PC-9 (cell line): Measurements from ENCODE around the gene KLK7. TPM values are rescaled to one million over a fixed set of nuclear protein-coding genes. Genes with fewer than 3 reads are reported as not detected.

Experiments used
- BruUV-seq: library from RNA; stranded (reverse); fragments of 400-500 nt; replicated peaks from 2 replicates; lab custom pipeline; 2021; lab: Mats Ljungman, UMichigan
- CTCF ChIA-PET: fragments of 300-600 bp; sonication (Branson Sonifier 250); formaldehyde crosslinking; loops from one replicate; lab custom pipeline; 2022; ENCODE audit warnings: antibody characterized with exemption; lab: Charles Lee
- POLR2A ChIA-PET: fragments of 300-600 bp; sonication (Branson Sonifier 250); formaldehyde crosslinking; loops from one replicate; lab custom pipeline; 2022; ENCODE audit warnings: antibody characterized with exemption; ENCODE audit not compliant: unreplicated experiment; lab: Charles Lee
- DNase-seq, 2 experiments: peaks; one replicate each; pipeline versions ENCODE4 v3.0.0 to v3.0.0-alpha.2; 2015 to 2022; ENCODE audit warnings: mixed read lengths in 1 of 2
- H2AFZ ChIP-seq: fragments of 200-600 bp; sonication (generic); 2 replicates; pipeline ENCODE4 v1.8.1; 2017; ENCODE audit warnings: antibody characterized with exemption
- H3F3A ChIP-seq: fragments of 200-600 bp; sonication (generic); 2 replicates; pipeline ENCODE4 v1.8.1; 2017; ENCODE audit warnings: antibody characterized with exemption, mild to moderate bottlenecking, low read depth; ENCODE audit not compliant: insufficient read depth
- H3K27ac ChIP-seq: fragments of 200-600 bp; sonication (generic); 2 replicates; pipeline ENCODE4 v1.6.1; 2016; ENCODE audit warnings: mixed run types
- H3K27me3 ChIP-seq: fragments of 200-600 bp; sonication (generic); 2 replicates; pipeline ENCODE4 v1.6.1; 2016; ENCODE audit warnings: low read depth, mixed run types; ENCODE audit not compliant: insufficient read depth
- H3K36me3 ChIP-seq: fragments of 200-600 bp; sonication (generic); 2 replicates; pipeline ENCODE4 v1.6.1; 2016; ENCODE audit warnings: low read depth, mixed run types
- H3K4me1 ChIP-seq: fragments of 200-600 bp; sonication (generic); replicated peaks from 2 replicates; pipeline ENCODE4 v1.6.1; 2016; ENCODE audit warnings: mixed run types; ENCODE audit not compliant: insufficient read depth
- H3K4me2 ChIP-seq: fragments of 200-600 bp; sonication (generic); 2 replicates; pipeline ENCODE4 v1.6.1; 2017; ENCODE audit warnings: mixed run types
- H3K4me3 ChIP-seq: fragments of 200-600 bp; sonication (generic); 2 replicates; pipeline ENCODE4 v1.6.1; 2016; ENCODE audit warnings: mixed run types
- H3K79me2 ChIP-seq: fragments of 200-600 bp; sonication (generic); 2 replicates; pipeline ENCODE4 v1.6.1; 2017; ENCODE audit warnings: low read depth, mixed run types
- H3K9me2 ChIP-seq: fragments of 200-600 bp; sonication (generic); 2 replicates; pipeline ENCODE4 v1.8.1; 2017; ENCODE audit warnings: mild to moderate bottlenecking; ENCODE audit not compliant: insufficient read depth
- H3K9me3 ChIP-seq: fragments of 200-600 bp; sonication (generic); 2 replicates; pipeline ENCODE4 v1.8.1; 2016; ENCODE audit warnings: low read depth; ENCODE audit not compliant: insufficient read depth
- H4K20me1 ChIP-seq: fragments of 200-600 bp; sonication (generic); 2 replicates; pipeline ENCODE4 v1.8.1; 2017; ENCODE audit not compliant: insufficient read depth
- EZH2 ChIP-seq: fragments of 200-600 bp; sonication (generic); IDR thresholded peaks from 2 replicates; pipeline ENCODE4 v1.8.0; 2017; ENCODE audit warnings: antibody characterized with exemption, low read depth
- intact Hi-C: fragments of 100-400 bp; cut with micrococcal nuclease; formaldehyde crosslinking; loops from one replicate; pipeline ENCODE4 v1.10.0; 2022; ENCODE audit not compliant: unreplicated experiment
- total RNA-seq: library from RNA; stranded (reverse); gene quantifications from 2 replicates; pipeline ENCODE4 v1.2.3, GENCODE V29; 2021
- TF ChIP-seq, protein P1 (sequence below): fragments of 200-600 bp; sonication (generic); conservative IDR thresholded peaks from 2 replicates; pipeline ENCODE4 v1.6.1; 2017; ENCODE audit warnings: mixed run types, antibody characterized with exemption, mild to moderate bottlenecking, moderate library complexity

Gene KLK7
- total RNA-seq, 1 experiment from 2014 or later = 98.1 TPM

DNA sequence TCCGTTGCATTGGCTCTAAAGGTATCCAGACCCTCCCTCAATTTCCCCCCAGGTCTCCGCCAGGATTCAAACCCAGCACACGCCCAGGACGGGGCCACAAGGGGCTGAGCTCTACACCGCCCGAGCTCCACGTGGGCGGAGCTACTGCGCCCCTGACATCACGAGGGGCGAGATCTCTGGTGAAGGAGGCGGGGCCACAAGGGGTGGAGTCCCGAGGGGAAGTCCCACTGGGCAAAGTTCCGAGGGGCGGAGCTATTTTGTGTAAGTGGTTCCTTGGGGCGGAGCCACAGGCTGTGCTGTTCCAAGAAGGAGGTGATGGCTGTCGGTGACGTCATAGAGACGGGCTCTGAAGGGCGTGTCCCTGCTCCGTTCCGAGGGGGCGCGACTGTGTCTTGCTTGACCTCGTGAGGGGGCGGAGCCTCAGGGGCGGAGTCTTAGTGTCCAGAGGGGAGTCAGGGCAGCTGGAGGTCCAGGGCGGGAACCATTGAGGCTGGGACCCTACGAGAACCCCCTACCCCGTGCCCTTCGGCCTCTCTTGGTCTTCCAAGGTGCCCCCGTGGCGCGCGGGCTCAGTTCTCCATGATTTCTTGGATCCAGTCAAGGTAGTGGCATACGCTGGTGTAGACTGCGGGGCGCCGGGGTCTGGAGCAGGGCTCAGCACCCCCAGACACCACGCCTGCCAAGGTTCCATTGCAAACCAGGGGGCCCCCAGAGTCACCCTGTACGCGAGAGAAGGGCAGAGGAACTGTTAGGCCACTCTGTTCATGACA lies 19.0 kb upstream of the KLK7 start:
- Histone ChIP-seq H4K20me1 (no peaks in the 10 kb centered on the region), H2AFZ (peak overlapping the region; percentile 77), H3K4me1 (peaks cover 8% of the 10 kb centered on the region), H3K27me3 (no peaks in the 10 kb centered on the region), H3K9me2 (no peaks in the 10 kb centered on the region), H3K4me3 (peak overlapping the region; percentile 64), H3K9me3 (no peaks in the 10 kb centered on the region), H3K79me2 (peaks cover 26% of the 10 kb centered on the region), H3F3A (peaks cover 19% of the 10 kb centered on the region; the same call in 1 of the 2 replicates), H3K27ac (peak overlapping the region; percentile 66), H3K4me2 (peak overlapping the region; percentile 93), H3K36me3 (peaks cover 7% of the 10 kb centered on the region; the same call in 1 of the 2 replicates)
- DNase-seq = peak; percentile 94 to 98
- POLR2A ChIA-PET = interaction anchor here (0.5 to 2.1 kb wide), 17 partner anchors 8 to 492 kb away, joined by 3 to 19 read pairs (median 5); partner anchors contain the start of genes JOSD2, KLK5 and KLK6
- CTCF ChIA-PET = interaction anchor here (0.5 to 2.6 kb wide), 6 partner anchors 14 to 617 kb away, joined by 3 to 20 read pairs (median 4); no protein-coding TSS in a partner anchor
- TF ChIP-seq, protein P1, sequence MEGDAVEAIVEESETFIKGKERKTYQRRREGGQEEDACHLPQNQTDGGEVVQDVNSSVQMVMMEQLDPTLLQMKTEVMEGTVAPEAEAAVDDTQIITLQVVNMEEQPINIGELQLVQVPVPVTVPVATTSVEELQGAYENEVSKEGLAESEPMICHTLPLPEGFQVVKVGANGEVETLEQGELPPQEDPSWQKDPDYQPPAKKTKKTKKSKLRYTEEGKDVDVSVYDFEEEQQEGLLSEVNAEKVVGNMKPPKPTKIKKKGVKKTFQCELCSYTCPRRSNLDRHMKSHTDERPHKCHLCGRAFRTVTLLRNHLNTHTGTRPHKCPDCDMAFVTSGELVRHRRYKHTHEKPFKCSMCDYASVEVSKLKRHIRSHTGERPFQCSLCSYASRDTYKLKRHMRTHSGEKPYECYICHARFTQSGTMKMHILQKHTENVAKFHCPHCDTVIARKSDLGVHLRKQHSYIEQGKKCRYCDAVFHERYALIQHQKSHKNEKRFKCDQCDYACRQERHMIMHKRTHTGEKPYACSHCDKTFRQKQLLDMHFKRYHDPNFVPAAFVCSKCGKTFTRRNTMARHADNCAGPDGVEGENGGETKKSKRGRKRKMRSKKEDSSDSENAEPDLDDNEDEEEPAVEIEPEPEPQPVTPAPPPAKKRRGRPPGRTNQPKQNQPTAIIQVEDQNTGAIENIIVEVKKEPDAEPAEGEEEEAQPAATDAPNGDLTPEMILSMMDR = no peak
- no peak for TF ChIP-seq EZH2
- intact Hi-C loops = loop anchor here (1.0 kb wide), 2 partner anchors 51 to 72 kb away; no protein-coding TSS in a partner anchor
- BruUV-seq = no TSS peak

DNA sequence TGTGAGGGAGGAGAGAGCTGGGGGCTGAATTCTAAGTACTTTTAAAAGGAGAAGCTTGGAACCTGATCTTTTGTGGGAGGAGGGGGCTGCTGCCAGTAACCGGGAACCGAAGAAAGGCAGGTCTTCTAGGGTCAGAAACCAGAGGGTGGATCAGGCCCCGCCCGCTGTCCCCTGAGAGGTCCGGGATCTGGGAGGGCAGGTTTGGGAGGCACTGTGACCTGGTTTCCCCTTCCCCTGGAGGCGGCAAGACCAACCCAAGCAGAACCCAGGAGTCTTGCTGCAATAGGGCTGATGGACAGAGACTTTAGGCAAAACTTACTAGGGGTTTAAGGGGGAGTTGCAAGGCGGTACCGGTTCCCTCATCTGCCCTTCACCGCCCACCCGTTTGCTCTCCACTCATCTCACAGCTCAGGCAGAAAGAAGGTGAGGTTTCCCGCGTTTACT lies 18.4 kb upstream of the KLK7 start:
- ChIA-PET CTCF (interaction anchor here (0.5 to 2.6 kb wide), 6 partner anchors 15 to 617 kb away, joined by 3 to 20 read pairs (median 4); no protein-coding TSS in a partner anchor), POLR2A (interaction anchor here (0.6 to 2.1 kb wide), 17 partner anchors 9 to 491 kb away, joined by 3 to 19 read pairs (median 5); partner anchors contain the start of genes JOSD2, KLK5 and KLK6)
- Histone ChIP-seq H2AFZ (peak overlapping the region; percentile 77), H3F3A (peaks cover 19% of the 10 kb centered on the region; the same call in 1 of the 2 replicates), H3K36me3 (peaks cover 7% of the 10 kb centered on the region; the same call in 1 of the 2 replicates), H3K27me3 (no peaks in the 10 kb centered on the region), H3K4me2 (peak overlapping the region; percentile 93), H3K9me3 (no peaks in the 10 kb centered on the region), H3K4me1 (peaks cover 8% of the 10 kb centered on the region), H3K27ac (peak overlapping the region; percentile 66), H4K20me1 (no peaks in the 10 kb centered on the region), H3K9me2 (no peaks in the 10 kb centered on the region), H3K4me3 (peak overlapping the region; percentile 64), H3K79me2 (peaks cover 26% of the 10 kb centered on the region)
- DNase-seq = peak; percentile 66 to 68
- TF ChIP-seq EZH2 = no peak
- TF ChIP-seq, protein P1 = no peak
- TSS peak; percentile 64 for BruUV-seq
- intact Hi-C loops = loop anchor here (1.0 kb wide), 2 partner anchors 51 to 72 kb away; no protein-coding TSS in a partner anchor

DNA sequence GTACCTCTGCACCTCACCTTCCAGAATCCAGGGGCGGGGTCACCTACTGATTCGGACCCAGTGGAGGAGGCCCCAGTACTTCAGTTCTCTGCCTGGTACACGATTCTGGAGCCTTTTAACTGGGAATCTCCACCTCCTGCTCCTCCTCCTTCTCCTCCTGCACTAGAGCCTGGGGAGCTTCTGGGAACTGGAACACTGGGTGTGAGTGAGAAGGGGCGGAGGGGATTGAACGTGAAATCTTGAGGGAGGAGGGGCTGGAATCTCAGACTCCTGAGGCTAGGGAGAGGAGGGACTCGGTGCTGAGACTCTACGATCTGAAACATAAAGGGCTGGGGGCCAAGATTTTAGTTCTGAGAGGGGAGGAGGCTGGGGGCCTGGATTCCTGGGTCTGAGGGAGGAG lies 17.8 kb upstream of the KLK7 start, which contains the start of gene KLK8:
TSS of gene KLK8 (minus strand) at position 90 of the 400 bp plus-strand sequence. CDS start 437 bp downstream, outside the sequence.
- peaks cover 8% of the 10 kb centered on the region for H3K4me1 ChIP-seq
- no peaks in the 10 kb centered on the region for H4K20me1 ChIP-seq
- H3K27me3 ChIP-seq = no peaks in the 10 kb centered on the region
- H3K27ac ChIP-seq = peak within 1 kb of the TSS; percentile 66
- intact Hi-C loops = loop anchor here (1.0 kb wide), 3 partner anchors 9 to 32 kb away; partner anchors contain the start of gene KLK6
- H3F3A ChIP-seq = peaks cover 19% of the 10 kb centered on the region; the same call in 1 of the 2 replicates
- no peaks in the 10 kb centered on the region for H3K9me2 ChIP-seq
- POLR2A ChIA-PET = interaction anchor here (0.5 to 2.1 kb wide), 6 partner anchors 17 to 262 kb away, joined by 3 to 22 read pairs (median 6); partner anchors contain the start of gene KLK6
- CTCF ChIA-PET = interaction anchor here (0.6 to 2.6 kb wide), 4 partner anchors 9 to 410 kb away, joined by 3 to 20 read pairs (median 5); partner anchors contain the start of gene KLK7
- no TSS peak for BruUV-seq
- TF ChIP-seq, protein P1 = no peak
- no peak for TF ChIP-seq EZH2
- H3K79me2 ChIP-seq = peaks cover 26% of the 10 kb centered on the region
- H3K4me3 ChIP-seq = peak within 1 kb of the TSS; percentile 64
- no peaks in the 10 kb centered on the region for H3K9me3 ChIP-seq
- H3K4me2 ChIP-seq = peak within 1 kb of the TSS; percentile 93
- peak; percentile 64 to 70 for DNase-seq
- H2AFZ ChIP-seq = peak within 1 kb of the TSS; percentile 77
- peaks cover 7% of the 10 kb centered on the region; the same call in 1 of the 2 replicates for H3K36me3 ChIP-seq
